HCT116 (cell line): Measurements from ENCODE around the gene HBE1. TPM values are rescaled to one million over a fixed set of nuclear protein-coding genes. Genes with fewer than 3 reads are reported as not detected.

Experiments used
- ATAC-seq: fragments of 200-7000 bp; cut with Tn5 transposase; 2 replicates; pipeline ENCODE4 v1.9.1; 2020; ENCODE audit warnings: mild to moderate bottlenecking, moderate library complexity
- BruUV-seq: library from RNA; stranded (reverse); fragments of 400-500 nt; replicated peaks from 2 replicates; lab custom pipeline; 2021; lab: Mats Ljungman, UMichigan
- CTCF ChIA-PET: fragments of 300-600 bp; sonication (Branson Sonifier 250); formaldehyde crosslinking; loops from one replicate; lab custom pipeline; 2021; ENCODE audit warnings: antibody characterized with exemption; lab: Charles Lee
- POLR2A ChIA-PET: fragments of 300-600, 350-600 bp; sonication (Branson Sonifier 250); formaldehyde crosslinking; loops from one replicate; lab custom pipeline; 2021; ENCODE audit warnings: antibody characterized with exemption; lab: Charles Lee
- RAD21 ChIA-PET, 2 experiments: fragments of 300-600 bp; sonication (Branson Sonifier 250); formaldehyde crosslinking; loops; one replicate each; lab custom pipeline; 2023; ENCODE audit warnings: low total read pairs in 2 of 2; ENCODE audit not compliant: uncharacterized antibody in 2 of 2, unreplicated experiment in 2 of 2, low non-redundant PET in 1 of 2; lab: Charles Lee
- DNase-seq: peaks from one replicate; pipeline ENCODE4 v3.0.0-alpha.2; 2010; ENCODE audit warnings: low read depth, low spot score
- H2AFZ ChIP-seq: fragments of 200-600 bp; shearing (Covaris generic), sonication (generic); 2 replicates; pipeline ENCODE4 v1.6.1; 2017; ENCODE audit warnings: low read depth, mixed run types, mixed read lengths, antibody characterized with exemption, low read length; ENCODE audit not compliant: poor library complexity, severe bottlenecking
- H3K27ac ChIP-seq: 2 replicates; pipeline ENCODE4 v1.5.1; 2012; ENCODE audit warnings: low read depth, low read length
- H3K27me3 ChIP-seq: fragments of 200-600 bp; sonication (generic); 2 replicates; pipeline ENCODE4 v1.6.1; 2016; ENCODE audit warnings: mixed run types, low read length, mixed read lengths; ENCODE audit not compliant: insufficient read depth
- H3K36me3 ChIP-seq, 2 experiments: fragments of 200-500 bp in 1 of 2; fragments of 200-600 bp in 1 of 2; sonication (Bioruptor generic) in 1 of 2; sonication (generic) in 1 of 2; 2 replicates each; pipeline versions ENCODE4 v1.5.1 to v1.6.1; 2014 to 2016; ENCODE audit warnings: low read length in 2 of 2, inconsistent platforms in 1 of 2, mixed read lengths in 1 of 2, mixed run types in 1 of 2; ENCODE audit not compliant: insufficient read depth in 2 of 2, control insufficient read depth in 1 of 2
- H3K4me1 ChIP-seq, 2 experiments: fragments of 200-600 bp in 1 of 2; sonication (generic) in 1 of 2; 2 replicates each; pipeline versions ENCODE4 v1.5.1 to v1.6.1; 2012 to 2017; ENCODE audit warnings: low read length in 2 of 2, inconsistent platforms in 1 of 2, mild to moderate bottlenecking in 1 of 2, mixed read lengths in 1 of 2, mixed run types in 1 of 2, moderate library complexity in 1 of 2; ENCODE audit not compliant: insufficient read depth in 2 of 2, control insufficient read depth in 1 of 2
- H3K4me2 ChIP-seq: fragments of 200-600 bp; sonication (generic); 2 replicates; pipeline ENCODE4 v1.6.1; 2017; ENCODE audit warnings: mixed run types, low read length, mixed read lengths
- H3K4me3 ChIP-seq, 2 experiments: fragments of 200-600 bp in 1 of 2; sonication (generic) in 1 of 2; replicated peaks in 1 of 2; 2 replicates each; pipeline ENCODE4 v1.5.1; 2011 to 2016; ENCODE audit warnings: low read length in 2 of 2, control low read depth in 1 of 2, low read depth in 1 of 2, mild to moderate bottlenecking in 1 of 2, mixed read lengths in 1 of 2, mixed run types in 1 of 2
- H3K79me2 ChIP-seq: fragments of 200-600 bp; sonication (generic); 2 replicates; pipeline ENCODE4 v1.6.1; 2017; ENCODE audit warnings: mild to moderate bottlenecking, mixed run types, low read length, moderate library complexity, mixed read lengths; ENCODE audit not compliant: insufficient read depth
- H3K9ac ChIP-seq: fragments of 200-600 bp; sonication (generic); 2 replicates; pipeline ENCODE4 v1.6.1; 2016; ENCODE audit warnings: low read length, mixed read lengths
- H3K9me2 ChIP-seq: fragments of 200-600 bp; sonication (generic), shearing (Covaris generic); 2 replicates; pipeline ENCODE4 v1.6.1; 2017; ENCODE audit warnings: mixed run types, mild to moderate bottlenecking, moderate library complexity; ENCODE audit not compliant: insufficient read depth
- H3K9me3 ChIP-seq, 2 experiments: fragments of 200-500 bp in 1 of 2; fragments of 200-600 bp in 1 of 2; sonication (Bioruptor generic) in 1 of 2; sonication (generic) in 1 of 2; 2 replicates each; pipeline ENCODE4 v1.6.1; 2014 to 2017; ENCODE audit warnings: low read length in 2 of 2, mixed read lengths in 2 of 2, inconsistent platforms in 1 of 2, low read depth in 1 of 2, mild to moderate bottlenecking in 1 of 2, mixed run types in 1 of 2, moderate library complexity in 1 of 2; ENCODE audit not compliant: control insufficient read depth in 1 of 2, insufficient read depth in 1 of 2
- H4K20me1 ChIP-seq: fragments of 200-600 bp; sonication (generic), shearing (Covaris generic); 2 replicates; pipeline ENCODE4 v1.6.1; 2017; ENCODE audit warnings: mixed run types, mild to moderate bottlenecking, moderate library complexity; ENCODE audit not compliant: insufficient read depth
- ATF3 ChIP-seq: IDR thresholded peaks from 2 replicates; pipeline ENCODE4 v1.6.1; 2012
- CBX3 ChIP-seq: IDR thresholded peaks from 2 replicates; pipeline ENCODE4 v1.6.1; 2012; ENCODE audit warnings: low read depth
- CEBPB ChIP-seq: IDR thresholded peaks from 2 replicates; pipeline ENCODE4 v1.6.1; 2012; ENCODE audit warnings: low read depth
- EGR1 ChIP-seq: IDR thresholded peaks from 2 replicates; pipeline ENCODE4 v1.6.1; 2012; ENCODE audit warnings: low read depth
- ELF1 ChIP-seq: IDR thresholded peaks from 2 replicates; pipeline ENCODE4 v1.6.1; 2012; ENCODE audit warnings: low read depth, borderline replicate concordance
- EZH2 ChIP-seq: fragments of 200-600 bp; sonication (generic); IDR thresholded peaks from 2 replicates; pipeline ENCODE4 v1.6.1; 2017; ENCODE audit warnings: antibody characterized with exemption, mixed run types
- EZH2phosphoT487 ChIP-seq: fragments of 200-600 bp; IDR thresholded peaks from 2 replicates; pipeline ENCODE4 v1.6.1; 2018; ENCODE audit warnings: antibody characterized with exemption, borderline replicate concordance
- JUND ChIP-seq: IDR thresholded peaks from 2 replicates; pipeline ENCODE4 v1.6.1; 2012
- POLR2AphosphoS5 ChIP-seq: IDR thresholded peaks from 2 replicates; pipeline ENCODE4 v1.6.1; 2011; ENCODE audit warnings: mild to moderate bottlenecking, low read depth, low read length, moderate library complexity
- RAD21 ChIP-seq: IDR thresholded peaks from 2 replicates; pipeline ENCODE4 v1.6.1; 2012; ENCODE audit warnings: low read depth, mild to moderate bottlenecking
- SIN3A ChIP-seq: IDR thresholded peaks from 2 replicates; pipeline ENCODE4 v1.6.1; 2012; ENCODE audit warnings: low read depth
- SP1 ChIP-seq: IDR thresholded peaks from 2 replicates; pipeline ENCODE4 v1.6.1; 2012; ENCODE audit warnings: low read depth
- TCF7L2 ChIP-seq: IDR thresholded peaks from 2 replicates; pipeline ENCODE4 v1.7.0; 2011; ENCODE audit warnings: borderline replicate concordance, inconsistent platforms; ENCODE audit not compliant: insufficient read depth, insufficient read length; ENCODE audit errors: extremely low read depth
- ZBTB33 ChIP-seq: IDR thresholded peaks from 2 replicates; pipeline ENCODE4 v1.6.1; 2011; ENCODE audit warnings: mild to moderate bottlenecking, low read length, moderate library complexity; ENCODE audit not compliant: insufficient replicate concordance; ENCODE audit errors: extremely low read depth
- ZFX ChIP-seq: fragments of 450-650 bp; IDR thresholded peaks from 2 replicates; pipeline ENCODE4 v1.6.1; 2017
- ZNF274 ChIP-seq: fragments of 200-500 bp; sonication (Bioruptor generic); IDR thresholded peaks from 2 replicates; pipeline ENCODE4 v1.6.1; 2014; ENCODE audit warnings: mild to moderate bottlenecking, low read depth, low read length, inconsistent platforms
- intact Hi-C: fragments of 100-400 bp; cut with micrococcal nuclease; formaldehyde crosslinking; loops from 2 replicates; pipeline ENCODE4 v1.10.0; 2022
- total RNA-seq: library from RNA; stranded (reverse); gene quantifications from one replicate; pipeline ENCODE4 v1.2.1, GENCODE V29; 2021; ENCODE audit not compliant: unreplicated experiment

The HBE1 gene
- total RNA-seq, 1 experiment from 2014 or later: 212 TPM

GRCh38 chr11:5267033-5267563 is 2.6 kb downstream of the HBE1 start:
- Histone ChIP-seq H3K27ac (no peak overlapping the region), H3K9me3 (no peaks in the 10 kb centered on the region), H3K9ac (no peak overlapping the region), H4K20me1 (no peaks in the 10 kb centered on the region; the same call in 1 of the 2 replicates), H2AFZ (no peak overlapping the region), H3K4me1 (no peaks in the 10 kb centered on the region), H3K4me3 (no peak overlapping the region), H3K36me3 (peaks cover 0 to 8% of the 10 kb centered on the region in 2 experiments; a peak in 1 of 4 replicates), H3K79me2 (no peaks in the 10 kb centered on the region), H3K9me2 (no peaks in the 10 kb centered on the region), H3K4me2 (no peak overlapping the region), H3K27me3 (no peaks in the 10 kb centered on the region)
- no peak for TF ChIP-seq TCF7L2
- no peak for TF ChIP-seq ATF3
- TF ChIP-seq JUND: no peak
- TF ChIP-seq SP1: no peak
- TF ChIP-seq SIN3A: no peak
- TF ChIP-seq ZFX: no peak
- TF ChIP-seq ELF1: no peak
- no peak for TF ChIP-seq EZH2
- ATAC-seq (no peak), DNase-seq (no peak)
- POLR2A ChIA-PET: no interaction called here
- RAD21 ChIA-PET: no interaction called here
- CTCF ChIA-PET: no interaction called here
- BruUV-seq: no TSS peak
- intact Hi-C loops: no loop called here

- Histone ChIP-seq H3K27ac (no peak overlapping the region), H2AFZ (no peak overlapping the region), H3K4me1 (no peaks in the 10 kb centered on the region), H3K79me2 (no peaks in the 10 kb centered on the region), H3K36me3 (peaks cover 0 to 8% of the 10 kb centered on the region in 2 experiments; a peak in 1 of 4 replicates), H3K4me2 (no peak overlapping the region), H3K9me2 (no peaks in the 10 kb centered on the region), H3K4me3 (no peak overlapping the region), H3K9me3 (no peaks in the 10 kb centered on the region), H3K9ac (no peak overlapping the region), H4K20me1 (no peaks in the 10 kb centered on the region; the same call in 1 of the 2 replicates), H3K27me3 (no peaks in the 10 kb centered on the region)
- ATAC-seq (no peak), DNase-seq (no peak)
- BruUV-seq: no TSS peak
- ChIA-PET RAD21 (no interaction called here), CTCF (no interaction called here), POLR2A (no interaction called here)
- TF ChIP-seq ZBTB33 (no peak), RAD21 (no peak), ZNF274 (no peak), ZFX (no peak), EZH2phosphoT487 (no peak), CEBPB (no peak), EGR1 (no peak), ATF3 (no peak), POLR2AphosphoS5 (no peak), SP1 (no peak), CBX3 (no peak), EZH2 (no peak)
- intact Hi-C loops: no loop called here
These were observed 3.1 kb downstream of the HBE1 start for GRCh38 chr11:5266609-5267008.
